Endothelial cell of umbilical vein (primary cell): ENCODE results near the gene FMNL3. TPM values are rescaled to one million over a fixed set of nuclear protein-coding genes. Genes with fewer than 3 reads are reported as not detected.

ENCODE experiments used
- BruUV-seq: library from RNA; stranded (reverse); fragments of 400-500 nt; replicated peaks from 2 replicates; lab custom pipeline; 2021; lab: Mats Ljungman, UMichigan
- CTCF ChIA-PET: fragments of 300-600, 350-600 bp; sonication (Branson Sonifier 250); formaldehyde crosslinking; loops from one replicate; lab custom pipeline; 2021; ENCODE audit warnings: antibody characterized with exemption, inconsistent platforms; lab: Charles Lee
- POLR2A ChIA-PET: fragments of 300-600, 350-600 bp; sonication (Branson Sonifier 250); formaldehyde crosslinking; loops from one replicate; lab custom pipeline; 2021; ENCODE audit warnings: antibody characterized with exemption, inconsistent platforms; lab: Charles Lee
- DNase-seq: peaks from one replicate; pipeline ENCODE4 v3.0.0-alpha.2; 2011; ENCODE audit warnings: low read depth, low spot score
- FAIRE-seq: peaks from 2 replicates; lab custom pipeline; 2011; peaks lifted over from hg19 to GRCh38; lab: Jason Lieb, UNC
- H2AFZ ChIP-seq: 2 replicates; pipeline ENCODE4 v1.6.0; 2012; ENCODE audit warnings: low read depth, low read length, control low read depth, inconsistent platforms
- H3K27ac ChIP-seq: 2 replicates; pipeline ENCODE4 v1.5.1; 2011; ENCODE audit warnings: low read depth, mild to moderate bottlenecking, control low read depth, low read length, moderate library complexity; ENCODE audit not compliant: insufficient read depth
- H3K27me3 ChIP-seq, 2 experiments: 2 replicates each; pipeline versions ENCODE4 v1.6.0 to v1.6.1; 2011; ENCODE audit warnings: low read length in 2 of 2, mixed read lengths in 1 of 2; ENCODE audit not compliant: control insufficient read depth in 2 of 2, insufficient read depth in 2 of 2
- H3K36me3 ChIP-seq, 2 experiments: 2 replicates in 1 of 2; 3 replicates in 1 of 2; pipeline ENCODE4 v1.5.1; 2011; ENCODE audit warnings: low read length in 2 of 2, mild to moderate bottlenecking in 1 of 2, moderate library complexity in 1 of 2; ENCODE audit not compliant: control insufficient read depth in 2 of 2, insufficient read depth in 2 of 2; ENCODE audit errors: extremely low read depth in 1 of 2
- H3K4me1 ChIP-seq: 3 replicates; pipeline ENCODE4 v1.5.1; 2011; ENCODE audit warnings: mild to moderate bottlenecking, low read length; ENCODE audit not compliant: control insufficient read depth, insufficient read depth; ENCODE audit errors: extremely low read depth
- H3K4me2 ChIP-seq: 2 replicates; pipeline ENCODE4 v1.6.1; 2011; ENCODE audit warnings: low read length, control low read depth, mixed read lengths; ENCODE audit not compliant: insufficient read depth
- H3K4me3 ChIP-seq, 3 experiments: fragments of 200-600 bp in 1 of 3; sonication (generic), shearing (Covaris generic) in 1 of 3; replicated peaks in 1 of 3; 2 replicates each; pipeline ENCODE4 v1.5.1; 2011 to 2016; ENCODE audit warnings: control low read depth in 3 of 3, low read length in 3 of 3, mild to moderate bottlenecking in 2 of 3, inconsistent platforms in 1 of 3, low read depth in 1 of 3, moderate library complexity in 1 of 3; ENCODE audit not compliant: insufficient read depth in 1 of 3
- H3K79me2 ChIP-seq: 2 replicates; pipeline ENCODE4 v1.6.0; 2012; ENCODE audit warnings: low read length, inconsistent platforms; ENCODE audit not compliant: control insufficient read depth, insufficient read depth
- H3K9ac ChIP-seq: replicated peaks from 2 replicates; pipeline ENCODE3; 2011; ENCODE audit warnings: low read length, control low read depth; ENCODE audit not compliant: insufficient read depth; ENCODE audit errors: extremely low read depth
- H3K9me1 ChIP-seq: replicated peaks from 3 replicates; pipeline ENCODE4 v1.6.0; 2011; ENCODE audit warnings: mild to moderate bottlenecking, low read length; ENCODE audit not compliant: control insufficient read depth, insufficient read depth; ENCODE audit errors: extremely low read depth
- H3K9me3 ChIP-seq: replicated peaks from 2 replicates; pipeline ENCODE4 v1.5.1; 2012; ENCODE audit warnings: low read length, inconsistent platforms; ENCODE audit not compliant: control insufficient read depth, insufficient read depth
- H4K20me1 ChIP-seq: replicated peaks from 2 replicates; pipeline ENCODE3; 2011; ENCODE audit warnings: mild to moderate bottlenecking, low read length; ENCODE audit not compliant: control insufficient read depth, insufficient read depth; ENCODE audit errors: extremely low read depth
- CTCF ChIP-seq, 2 donors: IDR thresholded peaks; 1 replicate in 1 of 2; 2 replicates in 1 of 2; pipeline ENCODE4 v1.5.1; 2011; ENCODE audit warnings: low read length in 2 of 2, mild to moderate bottlenecking in 2 of 2, moderate library complexity in 2 of 2, control low read depth in 1 of 2, inconsistent platforms in 1 of 2, low read depth in 1 of 2; ENCODE audit not compliant: insufficient read depth in 1 of 2; ENCODE audit errors: extremely low read depth in 1 of 2
- EZH2 ChIP-seq: IDR thresholded peaks from 2 replicates; pipeline ENCODE4 v1.6.1; 2012; ENCODE audit warnings: borderline replicate concordance, low read depth, mild to moderate bottlenecking, moderate library complexity, low read length, inconsistent platforms; ENCODE audit not compliant: severe bottlenecking
- FOS ChIP-seq: IDR thresholded peaks from 2 replicates; pipeline ENCODE4 v1.6.1; 2011; ENCODE audit warnings: mild to moderate bottlenecking, low read length, moderate library complexity, borderline replicate concordance; ENCODE audit not compliant: insufficient read depth
- GATA2 ChIP-seq: IDR thresholded peaks from 2 replicates; pipeline ENCODE4 v1.7.0; 2011; ENCODE audit warnings: low read depth, mild to moderate bottlenecking, moderate library complexity, mixed read lengths, low read length; ENCODE audit not compliant: insufficient read length, insufficient read depth
- JUN ChIP-seq: IDR thresholded peaks from 2 replicates; pipeline ENCODE4 v1.6.1; 2011; ENCODE audit warnings: borderline replicate concordance, low read depth; ENCODE audit not compliant: insufficient read length, insufficient read depth
- MYC ChIP-seq: IDR thresholded peaks from one replicate; pipeline ENCODE4 v1.6.1; 2011; ENCODE audit warnings: mild to moderate bottlenecking, low read depth, low read length
- POLR2A ChIP-seq: IDR thresholded peaks from 2 replicates; pipeline ENCODE4 v1.6.1; 2012; ENCODE audit warnings: low read depth, mild to moderate bottlenecking, control low read depth, low read length
- POLR2AphosphoS5 ChIP-seq: IDR thresholded peaks from 2 replicates; pipeline ENCODE4 v1.6.1; 2012; ENCODE audit warnings: low read depth, mild to moderate bottlenecking, control low read depth, low read length, moderate library complexity; ENCODE audit not compliant: insufficient read depth
- dilution Hi-C: fragments of 300-500 bp; cut with MboI; formaldehyde crosslinking; loops from one replicate; pipeline ENCODE4 v1.15.0; 2019; ENCODE audit warnings: low sequenced_read_pairs; ENCODE audit not compliant: extremely low pct_ligation_motif_present
- intact Hi-C: fragments of 100-400 bp; cut with micrococcal nuclease; formaldehyde crosslinking; loops from one replicate; pipeline ENCODE4 v1.10.0; 2022
- polyA plus RNA-seq, 4 experiments: library from polyadenylated mRNA; depleted of rRNA in 3 of 4; stranded (reverse) in 3 of 4; unstranded in 1 of 4; fragments of >200 nt; gene quantifications; 2 replicates each; pipeline versions ENCODE4 v1.2.1 to v1.2.3, GENCODE V29; 2011 to 2012; ENCODE audit warnings: missing spikeins in 1 of 4
- total RNA-seq: library from RNA; stranded (reverse); gene quantifications from 2 replicates; pipeline ENCODE4 v1.2.3, GENCODE V29; 2021
- TF ChIP-seq, protein P1 (sequence below): IDR thresholded peaks from 2 replicates; pipeline ENCODE4 v1.6.1; 2011; ENCODE audit not compliant: insufficient read depth, insufficient read length

Gene FMNL3
- total and polyA plus RNA-seq, 2 donors (not counting 3 experiments of a cell fraction or from before 2014, with no cell fraction given) = 35.1 to 93.3 TPM

DNA sequence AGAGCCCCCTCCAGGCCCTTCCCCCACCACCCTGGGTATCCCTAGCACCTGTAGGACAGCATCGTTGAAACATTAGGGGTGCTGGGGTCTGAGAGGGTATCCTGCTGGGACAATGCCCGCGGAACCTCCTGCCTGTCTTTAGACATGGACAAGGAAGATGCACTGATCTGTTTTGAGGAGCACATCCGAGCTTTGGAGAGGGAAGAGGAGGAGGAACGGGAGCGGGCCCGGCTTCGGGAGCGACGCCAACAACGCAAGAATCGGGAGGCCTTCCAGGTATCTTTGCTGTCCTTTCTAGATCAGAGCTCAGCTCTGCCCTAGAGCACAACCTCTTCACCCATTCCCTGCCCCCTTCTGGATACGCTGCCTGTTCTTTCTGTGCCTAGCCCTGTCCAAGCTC is 70.6 kb downstream of the FMNL3 start:
- Histone ChIP-seq H4K20me1 (no peaks in the 10 kb centered on the region), H3K36me3 (no peaks in the 10 kb centered on the region), H3K4me2 (no peak overlapping the region), H3K9me3 (no peaks in the 10 kb centered on the region), H3K4me1 (peaks cover 12% of the 10 kb centered on the region), H3K9me1 (no peaks in the 10 kb centered on the region), H3K79me2 (no peaks in the 10 kb centered on the region), H3K9ac (no peak overlapping the region), H3K27ac (no peak overlapping the region), H2AFZ (no peak overlapping the region), H3K27me3 (no peaks in the 10 kb centered on the region), H3K4me3 (no peak overlapping the region)
- dilution Hi-C loops (no loop called here), intact Hi-C loops (loop anchor here (5.0 kb wide), 1 partner anchor 191 kb away; the partner anchor contains the start of gene NCKAP5L)
- FAIRE-seq (no peak), DNase-seq (no peak)
- no TSS peak for BruUV-seq
- POLR2A ChIA-PET = no interaction called here
- CTCF ChIA-PET = interaction anchor here (0.7 to 4.6 kb wide), 21 partner anchors 8 to 289 kb away, joined by 3 to 59 read pairs (median 6); partner anchors contain the start of genes FMNL3, PRPF40B and TMBIM6
- no peak for TF ChIP-seq POLR2AphosphoS5
- TF ChIP-seq MYC = no peak
- TF ChIP-seq FOS = no peak
- no peak for TF ChIP-seq EZH2
- no peak for TF ChIP-seq GATA2
- TF ChIP-seq POLR2A = no peak
- TF ChIP-seq, protein P1, sequence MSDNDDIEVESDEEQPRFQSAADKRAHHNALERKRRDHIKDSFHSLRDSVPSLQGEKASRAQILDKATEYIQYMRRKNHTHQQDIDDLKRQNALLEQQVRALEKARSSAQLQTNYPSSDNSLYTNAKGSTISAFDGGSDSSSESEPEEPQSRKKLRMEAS = no peak
- TF ChIP-seq JUN = no peak
- no peak for TF ChIP-seq CTCF (IDR thresholded peaks at IDR 0.05; ENCODE audit: extremely low read depth in 1 of 2, insufficient read depth in 1 of 2, low read depth in 1 of 2, low read length in 2 of 2)
